Measurements from ENCODE around the gene B4GALT1.

GRCh38 chr9:33184963-33185362 is 17.8 kb upstream of the B4GALT1 start:
- no peak for TF ChIP-seq CTCF (IDR thresholded peaks at IDR 0.05 in 8 of 11, conservative IDR thresholded peaks at IDR 0.05 in 3 of 11)
- no peak for TF ChIP-seq POLR2A (IDR thresholded peaks at IDR 0.05)

All from spleen (tissue), 7 donors.